Stimulated activated CD4-positive, alpha-beta T cell treated with anti-CD3 and anti-CD28 coated beads, Interleukin-4, amount 100 ng/mL, for 1 hour (primary cell): ENCODE measurements around the gene NT5C1A.
A peak's percentile ranks its signal among the peaks of the same experiment; 100 is the strongest.

Experiments used
- DNase-seq: peaks from one replicate; pipeline ENCODE4 v3.0.0-alpha.2; 2020

The NT5C1A gene

GRCh38 chr1:39671793-39672550 is at the start of gene NT5C1A:
TSS of gene NT5C1A (minus strand) at chr1:39672107. CDS start at chr1:39672038, 69 bp downstream.
- DNase-seq: peak; percentile 35

GRCh38 chr1:39721664-39722063 is 49.8 kb upstream of the NT5C1A start:
- no peak for DNase-seq

DNA sequence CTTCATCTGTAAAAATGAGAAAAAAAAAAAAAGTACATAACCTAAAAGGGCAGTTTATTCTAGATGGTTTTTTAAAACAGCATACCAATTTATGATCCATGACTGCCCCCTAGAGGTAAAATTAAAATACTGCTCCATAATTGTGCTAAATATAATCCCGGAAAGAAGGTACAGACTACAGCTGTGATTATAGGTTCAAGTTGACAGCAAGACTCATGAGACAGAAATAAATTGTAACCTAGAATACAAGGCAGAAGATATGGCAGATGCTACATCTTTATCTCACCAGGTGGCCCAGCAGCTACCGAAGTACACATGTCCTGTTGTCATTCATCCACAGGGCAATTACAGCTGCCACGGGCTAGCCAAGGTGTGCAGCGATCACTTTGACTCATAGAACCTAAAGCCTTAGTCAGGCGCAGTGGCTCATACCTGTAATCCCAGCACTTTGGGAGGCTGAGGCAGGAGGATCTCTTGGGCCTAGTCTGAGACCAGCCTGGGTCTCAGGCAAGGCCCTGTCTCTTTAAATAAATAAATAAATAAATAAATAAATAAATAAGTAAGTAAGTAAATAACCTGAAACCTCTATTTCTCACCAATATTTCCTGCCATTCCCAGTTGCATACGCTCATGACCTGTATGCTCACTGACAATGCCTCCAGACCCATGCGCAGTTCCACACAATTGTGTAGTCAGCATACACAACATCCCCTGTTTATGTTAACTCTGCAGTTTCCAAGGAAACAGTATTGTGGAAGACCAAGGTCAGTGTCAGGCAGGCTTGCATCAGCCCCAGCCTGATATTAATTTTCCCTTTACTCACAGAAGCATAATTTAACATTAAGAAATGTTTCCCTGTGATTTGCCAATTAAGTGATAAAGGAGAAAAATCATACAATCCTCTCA is 48.4 kb upstream of the NT5C1A start:
- no peak for DNase-seq

- DNase-seq: no peak
These were observed 45.9 kb upstream of the NT5C1A start for GRCh38 chr1:39717809-39718208.

- no peak for DNase-seq
These were observed 41.6 kb upstream of the NT5C1A start for GRCh38 chr1:39713557-39713956.

DNA sequence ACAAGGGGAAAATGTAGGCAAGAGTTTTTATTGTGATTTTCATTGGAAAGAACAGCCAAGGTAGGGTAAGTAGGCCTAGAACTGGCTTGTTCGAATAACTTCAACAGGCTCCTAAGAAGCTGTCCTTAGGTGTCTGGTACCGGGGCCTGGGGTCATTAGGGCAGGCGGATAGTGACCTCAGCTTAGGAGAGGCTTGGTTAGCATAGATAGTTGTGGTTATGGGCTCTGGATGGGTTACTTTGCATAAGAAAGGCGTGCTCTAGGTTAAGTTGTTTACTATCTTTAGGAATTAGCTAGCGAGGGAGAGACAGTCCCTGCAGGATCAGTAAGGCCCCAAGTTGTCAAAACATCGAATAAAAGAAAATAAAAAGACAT is 40.0 kb upstream of the NT5C1A start:
- no peak for DNase-seq

DNA sequence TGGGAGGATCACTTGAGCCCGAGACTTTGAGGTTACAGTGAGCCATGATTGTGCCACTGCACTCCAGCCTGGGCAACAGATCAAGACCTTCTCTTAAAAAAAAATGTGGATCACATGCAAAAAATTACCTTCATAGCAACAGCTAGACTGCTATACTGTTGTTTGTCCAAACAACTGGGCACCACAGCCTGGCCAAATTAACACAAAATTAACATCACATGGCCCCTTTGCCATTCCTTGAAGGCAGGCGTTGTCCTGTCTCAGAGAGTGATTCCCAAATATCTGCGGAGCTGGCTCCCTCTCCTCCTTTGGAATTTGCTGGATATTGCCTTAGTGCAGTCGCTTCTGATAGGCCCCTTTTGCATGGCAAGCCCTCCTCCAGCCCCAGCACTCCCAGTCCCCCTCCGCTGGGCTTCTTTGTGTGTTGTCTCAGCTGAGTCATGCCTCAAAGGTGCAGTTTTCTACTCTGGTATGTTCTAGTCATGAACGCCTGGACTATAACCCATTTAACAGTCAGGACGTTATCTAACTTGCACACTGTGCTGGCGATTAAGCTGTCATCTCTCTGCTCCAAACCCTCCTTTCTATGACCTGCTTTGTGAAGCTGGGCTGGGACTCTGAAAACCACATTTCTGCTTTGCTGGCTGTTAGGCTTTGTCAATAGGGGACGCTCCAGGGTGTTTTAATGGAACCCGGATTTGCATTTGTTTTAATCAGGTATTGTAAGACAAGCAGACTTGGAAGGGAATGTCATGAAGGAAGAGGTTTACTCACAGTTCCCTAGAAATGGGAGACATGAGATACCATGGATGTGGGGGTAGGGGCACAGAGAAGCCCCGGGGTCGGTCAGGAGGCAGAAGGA is 39.4 kb upstream of the NT5C1A start:
- no peak for DNase-seq

DNA sequence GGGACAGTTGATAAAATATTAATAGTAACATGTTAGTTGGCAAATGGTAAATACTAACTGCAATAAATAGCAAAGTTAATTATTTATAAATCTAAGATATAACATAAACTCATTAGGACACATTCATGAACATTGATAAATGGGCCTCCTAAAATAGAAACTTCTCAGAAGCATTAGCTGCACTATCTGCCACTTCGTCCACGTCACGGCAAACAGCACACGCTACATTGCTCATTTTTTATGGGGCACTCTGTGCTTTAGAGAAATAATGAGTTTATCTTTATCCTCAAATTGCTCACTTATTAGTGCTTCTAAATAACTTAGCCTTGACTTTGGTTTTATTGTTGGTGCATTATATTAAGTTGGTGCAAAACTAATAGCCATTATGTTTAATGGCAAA is 35.6 kb upstream of the NT5C1A start:
- DNase-seq: no peak

- no peak for DNase-seq
These were observed 32.9 kb upstream of the NT5C1A start for GRCh38 chr1:39704757-39705156.

DNA sequence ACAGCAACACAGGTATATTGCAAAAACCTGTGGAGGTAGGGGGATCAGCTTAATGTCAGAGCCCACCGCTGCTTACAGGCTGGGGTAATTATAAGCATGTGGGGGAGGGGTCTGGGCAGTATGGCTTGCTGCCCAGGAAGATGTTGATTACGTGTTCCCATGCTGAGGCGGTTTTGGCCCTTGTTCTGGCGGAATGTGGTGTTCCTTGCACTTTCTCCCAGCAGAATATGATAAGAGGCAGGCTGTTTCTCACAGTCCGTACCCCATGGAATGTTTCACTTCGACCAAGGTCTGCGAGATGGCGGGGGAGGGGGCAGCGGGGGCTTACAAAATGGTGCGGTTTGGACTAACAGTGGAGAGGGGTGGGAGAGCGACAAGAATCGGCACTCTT is 29.1 kb upstream of the NT5C1A start:
- DNase-seq: no peak

GRCh38 chr1:39700348-39700747 is 28.4 kb upstream of the NT5C1A start:
- DNase-seq: no peak

- no peak for DNase-seq
These were observed 27.5 kb upstream of the NT5C1A start for GRCh38 chr1:39699419-39699818.

GRCh38 chr1:39698568-39698967 is 26.7 kb upstream of the NT5C1A start:
- no peak for DNase-seq

- DNase-seq: no peak
These were observed 24.5 kb upstream of the NT5C1A start for GRCh38 chr1:39696448-39696847.

DNA sequence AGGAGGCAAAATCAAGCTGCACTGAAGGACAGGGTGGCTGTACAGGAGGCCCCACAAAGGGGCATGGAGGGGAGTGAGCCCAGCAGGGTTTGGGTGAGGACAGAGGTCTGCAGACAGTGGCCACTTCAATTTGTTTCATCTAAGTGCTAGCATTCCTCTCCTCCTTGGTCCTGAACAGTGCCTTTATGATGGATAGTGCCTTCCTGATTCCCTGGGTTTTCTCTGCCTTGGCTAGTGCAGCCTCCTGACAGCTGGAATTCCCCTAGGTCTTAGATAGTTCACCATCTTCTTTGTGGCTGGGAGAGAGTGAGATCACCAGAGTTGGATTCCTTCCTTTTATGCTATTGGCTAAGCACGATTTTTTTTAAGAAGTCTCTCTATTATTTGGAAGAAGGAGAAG is 23.1 kb upstream of the NT5C1A start:
- no peak for DNase-seq

GRCh38 chr1:39694026-39694425 is 22.1 kb upstream of the NT5C1A start:
- no peak for DNase-seq

GRCh38 chr1:39692152-39693074 is 20.5 kb upstream of the NT5C1A start:
- peak; percentile 12 for DNase-seq

GRCh38 chr1:39691383-39692151 is 19.7 kb upstream of the NT5C1A start, which contains the start of gene HPCAL4:
TSS of gene HPCAL4 (minus strand) at chr1:39691433. CDS start at chr1:39684603, 6,830 bp downstream.
- DNase-seq: peak; percentile 85

DNA sequence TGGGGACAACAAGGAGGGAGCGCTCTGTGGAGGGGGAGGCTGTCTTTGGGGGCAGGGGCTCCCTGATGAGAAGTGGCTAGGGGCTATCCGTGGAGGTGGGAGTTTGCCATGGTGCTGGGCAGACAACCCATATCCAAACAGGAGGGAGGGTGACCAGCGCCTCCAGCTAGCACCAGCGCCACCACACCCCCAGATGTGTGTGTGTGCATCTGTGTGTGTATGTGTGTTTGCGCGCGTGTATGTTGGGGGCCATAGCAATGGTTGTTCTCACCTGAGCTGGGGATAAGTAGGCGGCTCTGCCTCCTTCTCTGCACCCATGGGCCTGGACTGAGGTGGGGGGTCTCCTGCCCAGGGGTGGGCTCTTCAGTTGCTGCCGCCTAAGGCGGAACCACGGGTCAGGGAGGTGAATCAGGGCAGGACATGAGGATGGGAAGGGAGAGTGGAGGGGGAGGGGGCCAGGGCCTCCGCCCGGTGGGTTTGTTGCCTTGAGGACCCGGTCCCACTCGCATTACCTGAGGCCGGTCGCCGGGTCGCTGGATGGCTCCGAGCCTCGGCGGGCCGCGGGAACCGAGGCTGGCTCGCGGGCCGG is 19.0 kb upstream of the NT5C1A start:
- DNase-seq: no peak

GRCh38 chr1:39690225-39690624 is 18.3 kb upstream of the NT5C1A start:
- DNase-seq: no peak

GRCh38 chr1:39689635-39690034 is 17.7 kb upstream of the NT5C1A start:
- no peak for DNase-seq
